HT-29 (cell line): ENCODE measurements around the gene DEF6. TPM values are rescaled to one million over a fixed set of nuclear protein-coding genes. Genes with fewer than 3 reads are reported as not detected.

Source experiments
- DNase-seq: peaks from one replicate; pipeline ENCODE4 v3.0.0-alpha.2; 2015; ENCODE audit warnings: low spot score
- total RNA-seq: library from RNA; depleted of rRNA; stranded (reverse); fragments of >200 nt; shearing (Covaris generic); gene quantifications from 2 replicates; pipeline ENCODE4 v1.2.3, GENCODE V29; 2014; rRNA removed

The DEF6 gene
- total RNA-seq, 1 experiment from 2014 or later, result 2.0 TPM

GRCh38 chr6:35370785-35371493 is 73.3 kb downstream of the DEF6 start:
- no peak for DNase-seq

Other genes starting within 250 kb of the DEF6 start
- gene TCP11, start 156.5 kb upstream of the DEF6 start, total RNA-seq, result not detected in 2 replicates
- gene SCUBE3, start 83.9 kb upstream of the DEF6 start, total RNA-seq, result not detected in 2 replicates
- gene ZNF76, start 38.1 kb upstream of the DEF6 start, total RNA-seq, result 19.5 and 23.1 TPM in 2 replicates
- gene PPARD, start 44.7 kb downstream of the DEF6 start, total RNA-seq, result 10.1 and 13.7 TPM in 2 replicates
- 7.4 and 8.6 TPM in 2 replicates for gene FANCE, start 154.5 kb downstream of the DEF6 start, total RNA-seq
- gene RPL10A, start 170.6 kb downstream of the DEF6 start, total RNA-seq, result 1,706 and 1,805 TPM in 2 replicates
- 25.7 and 27.4 TPM in 2 replicates for gene TEAD3, start 199.3 kb downstream of the DEF6 start, total RNA-seq
- 0.48 TPM in 1 of 2 replicates, not detected in the other for gene TULP1, start 215.1 kb downstream of the DEF6 start, total RNA-seq